Measurements from ENCODE around the gene CLDN11.

Gene CLDN11

GRCh38 chr3:170418422-170419398, at the start of gene CLDN11:
Gene CLDN11 (plus strand): TSS chr3:170418868. CDS start chr3:170419067, 199 bp downstream.
- no peak within 1 kb of the TSS for H3K4me3 ChIP-seq (ENCODE audit: low read depth, low read length, poor library complexity, severe bottlenecking)
- no peak within 1 kb of the TSS for H2AFZ ChIP-seq (ENCODE audit: low read length)
- no peaks in the 10 kb centered on the region for H3K9me3 ChIP-seq (ENCODE audit: low read length)
- H3F3A ChIP-seq (ENCODE audit: insufficient read depth, low read length): no peaks in the 10 kb centered on the region
- no peak within 1 kb of the TSS for H3K4me2 ChIP-seq (ENCODE audit: low read length)
- no peaks in the 10 kb centered on the region for H4K20me1 ChIP-seq (ENCODE audit: insufficient read depth, low read length)
- no peaks in the 10 kb centered on the region for H3K9me2 ChIP-seq (ENCODE audit: low read depth, low read length)
- H3K36me3 ChIP-seq (ENCODE audit: insufficient read depth, low read length): no peaks in the 10 kb centered on the region
- H3K27me3 ChIP-seq (ENCODE audit: insufficient read depth, low read length): no peaks in the 10 kb centered on the region
- no peak within 1 kb of the TSS for H3K9ac ChIP-seq (ENCODE audit: low read length)
- no peak within 1 kb of the TSS for H3K27ac ChIP-seq (ENCODE audit: low read depth, low read length, poor library complexity, severe bottlenecking)
- no peaks in the 10 kb centered on the region for H3K4me1 ChIP-seq (ENCODE audit: insufficient read depth, low read length, severe bottlenecking)
- no peak for TF ChIP-seq EZH2 (IDR thresholded peaks at IDR 0.05; ENCODE audit: borderline replicate concordance, low read length)
- no peak for TF ChIP-seq CTCF (IDR thresholded peaks at IDR 0.05; ENCODE audit: low read length)
- H3K79me2 ChIP-seq (ENCODE audit: insufficient read depth, low read length): no peaks in the 10 kb centered on the region

- Histone ChIP-seq H3F3A (ENCODE audit: insufficient read depth, low read length) (peaks cover 6% of the 10 kb centered on the region), H2AFZ (ENCODE audit: low read length) (no peak overlapping the region), H3K36me3 (ENCODE audit: insufficient read depth, low read length) (peaks cover 37% of the 10 kb centered on the region), H3K9me2 (ENCODE audit: low read depth, low read length) (no peaks in the 10 kb centered on the region), H3K27me3 (ENCODE audit: insufficient read depth, low read length) (no peaks in the 10 kb centered on the region), H3K79me2 (ENCODE audit: insufficient read depth, low read length) (peaks cover 87% of the 10 kb centered on the region), H3K9me3 (ENCODE audit: low read length) (no peaks in the 10 kb centered on the region), H4K20me1 (ENCODE audit: insufficient read depth, low read length) (no peaks in the 10 kb centered on the region), H3K9ac (ENCODE audit: low read length) (no peak overlapping the region), H3K4me1 (ENCODE audit: insufficient read depth, low read length, severe bottlenecking) (peaks cover 55% of the 10 kb centered on the region), H3K4me2 (ENCODE audit: low read length) (no peak overlapping the region), H3K4me3 (ENCODE audit: low read depth, low read length, poor library complexity, severe bottlenecking) (no peak overlapping the region), H3K27ac (ENCODE audit: low read depth, low read length, poor library complexity, severe bottlenecking) (no peak overlapping the region)
- TF ChIP-seq CTCF (IDR thresholded peaks at IDR 0.05; ENCODE audit: low read length) (peak; percentile 61), EZH2 (IDR thresholded peaks at IDR 0.05; ENCODE audit: borderline replicate concordance, low read length) (no peak)
These were observed 49.7 kb upstream of the CLDN11 start for GRCh38 chr3:170368921-170369320.

- Histone ChIP-seq H3K4me1 (ENCODE audit: insufficient read depth, low read length, severe bottlenecking) (peaks cover 32% of the 10 kb centered on the region), H3K27ac (ENCODE audit: low read depth, low read length, poor library complexity, severe bottlenecking) (no peak overlapping the region), H3K4me3 (ENCODE audit: low read depth, low read length, poor library complexity, severe bottlenecking) (no peak overlapping the region), H3K9me2 (ENCODE audit: low read depth, low read length) (no peaks in the 10 kb centered on the region), H3K9ac (ENCODE audit: low read length) (no peak overlapping the region), H3K36me3 (ENCODE audit: insufficient read depth, low read length) (peaks cover 31% of the 10 kb centered on the region; the same call in 1 of the 2 replicates), H3K27me3 (ENCODE audit: insufficient read depth, low read length) (no peaks in the 10 kb centered on the region), H3K9me3 (ENCODE audit: low read length) (no peaks in the 10 kb centered on the region), H3K4me2 (ENCODE audit: low read length) (peak overlapping the region; percentile 1; the same call in 1 of the 2 replicates), H3F3A (ENCODE audit: insufficient read depth, low read length) (peaks cover 6% of the 10 kb centered on the region), H3K79me2 (ENCODE audit: insufficient read depth, low read length) (peaks cover 92% of the 10 kb centered on the region), H4K20me1 (ENCODE audit: insufficient read depth, low read length) (no peaks in the 10 kb centered on the region; the same call in 1 of the 2 replicates), H2AFZ (ENCODE audit: low read length) (no peak overlapping the region)
- TF ChIP-seq EZH2 (IDR thresholded peaks at IDR 0.05; ENCODE audit: borderline replicate concordance, low read length) (no peak), CTCF (IDR thresholded peaks at IDR 0.05; ENCODE audit: low read length) (no peak)
These were observed 46.3 kb upstream of the CLDN11 start for GRCh38 chr3:170372190-170372879.

Measured in OCI-LY1 (cell line).